AG09319 (cell line): ENCODE data around the gene DYNLT1.

Experiments
- DNase-seq: peaks from one replicate; pipeline ENCODE4 v3.0.0-alpha.2; 2010; ENCODE audit warnings: low read depth; ENCODE audit errors: extremely low read depth
- TF ChIP-seq, protein P1 (sequence below): IDR thresholded peaks from 2 replicates; pipeline ENCODE4 v1.5.1; 2011; ENCODE audit warnings: low read depth, mild to moderate bottlenecking, inconsistent platforms, low read length, moderate library complexity

Gene DYNLT1

DNA sequence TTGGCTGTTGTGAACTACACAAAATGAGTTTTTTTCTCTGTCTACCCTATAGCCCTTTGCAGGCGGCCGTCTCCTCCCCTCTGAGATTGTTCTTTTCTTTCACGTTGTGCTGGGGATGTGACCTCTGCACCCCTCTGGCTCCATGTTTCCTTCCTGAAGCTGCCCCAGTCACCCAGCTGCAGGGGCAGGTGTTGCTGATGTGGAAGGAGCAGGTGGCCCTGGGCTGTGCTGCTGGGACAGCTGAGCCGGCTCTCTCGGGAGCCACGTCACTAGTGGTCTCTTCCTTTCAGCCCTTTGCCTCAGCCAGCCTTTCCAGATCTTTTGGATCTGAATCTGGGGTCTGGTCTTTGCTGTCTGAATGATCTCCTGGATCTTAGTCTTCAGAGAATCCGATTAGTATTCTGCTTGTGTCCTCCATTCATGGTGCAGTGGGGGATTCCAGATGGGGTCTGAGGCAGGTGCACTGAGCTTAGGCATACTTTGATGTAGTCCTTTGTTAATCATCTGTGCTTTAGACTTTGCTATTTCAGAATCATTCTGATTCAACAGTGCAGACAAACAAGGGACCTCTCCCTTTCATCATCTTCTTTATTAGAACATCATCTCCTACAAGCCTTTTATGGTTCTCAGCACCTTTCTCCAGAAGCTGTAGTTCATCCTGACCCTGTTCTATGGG, 53.3 kb downstream of the DYNLT1 start:
- TF ChIP-seq, protein P1, sequence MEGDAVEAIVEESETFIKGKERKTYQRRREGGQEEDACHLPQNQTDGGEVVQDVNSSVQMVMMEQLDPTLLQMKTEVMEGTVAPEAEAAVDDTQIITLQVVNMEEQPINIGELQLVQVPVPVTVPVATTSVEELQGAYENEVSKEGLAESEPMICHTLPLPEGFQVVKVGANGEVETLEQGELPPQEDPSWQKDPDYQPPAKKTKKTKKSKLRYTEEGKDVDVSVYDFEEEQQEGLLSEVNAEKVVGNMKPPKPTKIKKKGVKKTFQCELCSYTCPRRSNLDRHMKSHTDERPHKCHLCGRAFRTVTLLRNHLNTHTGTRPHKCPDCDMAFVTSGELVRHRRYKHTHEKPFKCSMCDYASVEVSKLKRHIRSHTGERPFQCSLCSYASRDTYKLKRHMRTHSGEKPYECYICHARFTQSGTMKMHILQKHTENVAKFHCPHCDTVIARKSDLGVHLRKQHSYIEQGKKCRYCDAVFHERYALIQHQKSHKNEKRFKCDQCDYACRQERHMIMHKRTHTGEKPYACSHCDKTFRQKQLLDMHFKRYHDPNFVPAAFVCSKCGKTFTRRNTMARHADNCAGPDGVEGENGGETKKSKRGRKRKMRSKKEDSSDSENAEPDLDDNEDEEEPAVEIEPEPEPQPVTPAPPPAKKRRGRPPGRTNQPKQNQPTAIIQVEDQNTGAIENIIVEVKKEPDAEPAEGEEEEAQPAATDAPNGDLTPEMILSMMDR, result no peak
- no peak for DNase-seq

DNA sequence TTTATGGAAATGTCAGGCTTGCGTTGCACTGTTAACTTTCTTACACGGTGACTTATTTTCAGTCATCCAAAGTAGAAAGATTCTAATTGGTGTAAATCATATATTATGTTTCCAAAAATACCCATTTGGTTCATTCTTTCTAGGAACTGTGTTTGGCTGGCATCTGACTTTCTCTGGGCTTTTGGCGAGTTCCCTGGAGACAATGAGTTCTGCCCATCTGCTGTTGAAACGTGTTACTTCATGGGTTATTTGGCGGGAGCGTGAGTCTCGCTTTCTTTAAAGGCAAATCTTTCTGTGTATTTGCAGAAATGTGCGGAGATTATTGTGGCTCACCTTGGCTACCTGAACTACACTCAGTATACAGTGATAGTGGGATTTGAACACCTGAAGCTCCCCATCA, 55.2 kb downstream of the DYNLT1 start:
- TF ChIP-seq, protein P1, result no peak
- no peak for DNase-seq

DNA sequence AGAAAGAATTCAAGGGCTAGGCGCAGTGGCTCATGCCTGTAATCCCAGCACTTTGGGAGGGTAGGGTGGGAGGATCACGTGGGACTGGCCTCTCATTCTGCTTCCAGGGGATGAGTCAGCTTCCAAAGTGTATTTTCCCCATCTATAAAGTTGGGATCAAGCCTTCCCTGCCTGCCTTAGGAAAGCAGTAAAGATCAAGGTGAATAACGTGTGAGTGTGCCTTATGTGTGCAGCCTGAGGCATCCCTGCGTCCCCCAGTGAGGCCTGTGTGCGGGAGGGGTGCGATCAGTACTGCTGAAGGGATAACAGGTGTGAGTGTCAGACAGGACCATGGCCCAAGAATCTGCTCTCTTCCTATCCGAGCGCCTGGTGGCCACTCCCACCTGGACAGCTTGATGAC, 57.9 kb downstream of the DYNLT1 start:
- TF ChIP-seq, protein P1, result no peak
- no peak for DNase-seq
